SK-N-MC (cell line): ENCODE data around the gene ITGB1.

Experiments
- EZH2 ChIP-seq: fragments of 200-600 bp; sonication (generic); IDR thresholded peaks from one replicate; pipeline ENCODE4 v1.6.1; 2017; ENCODE audit warnings: antibody characterized with exemption
- FOXP2 ChIP-seq: optimal IDR thresholded peaks from 2 replicates; pipeline ENCODE3; 2011; ENCODE audit warnings: mild to moderate bottlenecking, moderate library complexity; ENCODE audit not compliant: insufficient read depth; ENCODE audit errors: extremely low read length, control extremely low read depth
- POLR2AphosphoS5 ChIP-seq: IDR thresholded peaks from 2 replicates; pipeline ENCODE4 v1.6.1; 2012; ENCODE audit warnings: mild to moderate bottlenecking, low read depth, low read length, borderline replicate concordance

- no peak for TF ChIP-seq POLR2AphosphoS5
- no peak for TF ChIP-seq FOXP2
- no peak for TF ChIP-seq EZH2
Measured at GRCh38 chr10:32995066-32995622, 37.1 kb upstream of the ITGB1 start.
